K562 (cell line): Measurements from ENCODE around the gene SLC25A26. TPM values are rescaled to one million over a fixed set of nuclear protein-coding genes. Genes with fewer than 3 reads are reported as not detected.

ENCODE experiments used
- ATAC-seq: fragments of 200-7000 bp; cut with Tn5 transposase; 3 replicates; pipeline ENCODE4 v1.9.1; 2020; ENCODE audit warnings: moderate library complexity
- BruUV-seq: library from RNA; stranded (reverse); fragments of 400-500 nt; replicated peaks from 2 replicates; lab custom pipeline; 2021; lab: Mats Ljungman, UMichigan
- CTCF ChIA-PET: fragments of 300-600 bp; formaldehyde crosslinking; extraction: SDS; loops from one replicate; lab custom pipeline; 2021; ENCODE audit warnings: low intra/inter-chr PET ratio; lab: Yijun Ruan, JAX
- POLR2A ChIA-PET: fragments of 300-600, 350-650 bp; sonication (Branson Sonifier 250); formaldehyde crosslinking; extraction: SDS; loops from one replicate; lab custom pipeline; 2021; ENCODE audit warnings: antibody characterized with exemption, inconsistent platforms; lab: Yijun Ruan, JAX
- DNase-seq, 4 experiments: peaks; one replicate each; pipeline versions ENCODE4 v3.0.0 to v3.0.0-alpha.2; 2011 to 2018; ENCODE audit warnings: low spot score in 3 of 4, mixed read lengths in 3 of 4; ENCODE audit errors: extremely low read depth in 1 of 4
- FAIRE-seq: peaks from 2 replicates; lab custom pipeline; 2011; peaks lifted over from hg19 to GRCh38; lab: Jason Lieb, UNC
- H2AFZ ChIP-seq: 2 replicates; pipeline ENCODE4 v1.6.0; 2011; ENCODE audit warnings: low read depth, low read length, control low read depth, inconsistent platforms
- H3K27ac ChIP-seq: fragments of 200-600 bp; 3 replicates; pipeline ENCODE4 v1.8.0; 2011; ENCODE audit warnings: low read depth, mild to moderate bottlenecking, control low read depth, inconsistent platforms, low read length, moderate library complexity, mixed read lengths; ENCODE audit errors: extremely low read depth
- H3K27me3 ChIP-seq, 2 experiments: fragments of 300-600 bp in 1 of 2; 2 replicates in 1 of 2; 3 replicates in 1 of 2; pipeline versions ENCODE4 v1.6.0 to v1.8.0; 2011; ENCODE audit warnings: inconsistent platforms in 2 of 2, low read length in 2 of 2, mild to moderate bottlenecking in 1 of 2, mixed read lengths in 1 of 2, moderate library complexity in 1 of 2; ENCODE audit not compliant: control insufficient read depth in 2 of 2, insufficient read depth in 2 of 2
- H3K36me3 ChIP-seq: fragments of 300-600 bp; 3 replicates; pipeline ENCODE4 v1.8.0; 2011; ENCODE audit warnings: mild to moderate bottlenecking, low read length, inconsistent platforms; ENCODE audit not compliant: control insufficient read depth, insufficient read depth
- H3K4me1 ChIP-seq, 2 experiments: fragments of 200-600 bp in 1 of 2; replicated peaks in 1 of 2; 2 replicates in 1 of 2; 3 replicates in 1 of 2; pipeline versions ENCODE4 v1.5.1 to v1.8.0; 2011; ENCODE audit warnings: inconsistent platforms in 2 of 2, low read length in 2 of 2, mild to moderate bottlenecking in 1 of 2, mixed read lengths in 1 of 2, moderate library complexity in 1 of 2; ENCODE audit not compliant: control insufficient read depth in 2 of 2, insufficient read depth in 2 of 2
- H3K4me2 ChIP-seq: 2 replicates; pipeline ENCODE4 v1.6.1; 2011; ENCODE audit warnings: low read length, control low read depth, inconsistent platforms, mixed read lengths; ENCODE audit not compliant: insufficient read depth
- H3K4me3 ChIP-seq: fragments of 200-600 bp; sonication (generic), shearing (Covaris generic); 2 replicates; pipeline ENCODE4 v1.5.1; 2016; ENCODE audit warnings: control low read depth, inconsistent platforms
- H3K79me2 ChIP-seq: fragments of 200-600 bp; 3 replicates; pipeline ENCODE4 v1.8.0; 2011; ENCODE audit warnings: low read length, inconsistent platforms; ENCODE audit not compliant: control insufficient read depth, insufficient read depth
- H3K9ac ChIP-seq, 2 experiments: 2 replicates each; pipeline versions ENCODE4 v1.6.0 to v1.6.1; 2011; ENCODE audit warnings: low read depth in 2 of 2, low read length in 2 of 2, control low read depth in 1 of 2, inconsistent platforms in 1 of 2, mild to moderate bottlenecking in 1 of 2, mixed read lengths in 1 of 2; ENCODE audit not compliant: insufficient read depth in 1 of 2
- H3K9me1 ChIP-seq: one replicate; pipeline ENCODE4 v1.6.0; 2011; ENCODE audit warnings: inconsistent platforms, mild to moderate bottlenecking, low read length, moderate library complexity; ENCODE audit not compliant: control insufficient read depth, insufficient read depth
- H3K9me3 ChIP-seq: replicated peaks from 2 replicates; pipeline ENCODE4 v1.5.1; 2011; ENCODE audit warnings: low read depth, low read length, inconsistent platforms; ENCODE audit not compliant: control insufficient read depth, insufficient read depth
- H4K20me1 ChIP-seq: replicated peaks from 2 replicates; pipeline ENCODE4 v1.6.1; 2011; ENCODE audit warnings: low read length, inconsistent platforms, mixed read lengths; ENCODE audit not compliant: control insufficient read depth, insufficient read depth
- BRF2 ChIP-seq: IDR thresholded peaks from 3 replicates; pipeline ENCODE4 v1.6.1; 2011; ENCODE audit warnings: borderline replicate concordance, mild to moderate bottlenecking; ENCODE audit not compliant: insufficient read length, insufficient read depth
- CUX1 ChIP-seq: fragments of 200-800 bp; sonication (Bioruptor generic); IDR thresholded peaks from 2 replicates; pipeline ENCODE4 v1.6.1; 2016; ENCODE audit warnings: missing genetic modification characterization, missing compliant biosample characterization
- HDAC6 ChIP-seq: IDR thresholded peaks from 2 replicates; pipeline ENCODE4 v1.6.1; 2012; ENCODE audit warnings: low read depth, mild to moderate bottlenecking, control low read depth, inconsistent platforms, low read length, moderate library complexity
- SIN3A ChIP-seq, 2 experiments: fragments of 150-350 bp in 1 of 2; IDR thresholded peaks; 2 replicates each; pipeline ENCODE4 v1.6.1; 2011 to 2016; ENCODE audit warnings: borderline replicate concordance in 2 of 2, low read depth in 2 of 2, low read length in 2 of 2, mild to moderate bottlenecking in 2 of 2, moderate library complexity in 2 of 2; ENCODE audit not compliant: control insufficient read depth in 1 of 2
- SRSF1 ChIP-seq: fragments of 200-400 bp; formaldehyde crosslinking; IDR thresholded peaks from 2 replicates; pipeline ENCODE4 v1.6.1; 2017; ENCODE audit warnings: mild to moderate bottlenecking, low read depth, low read length, moderate library complexity
- USF2 ChIP-seq: sonication (generic); formaldehyde crosslinking; IDR thresholded peaks from 2 replicates; pipeline ENCODE4 v1.5.0; 2020; ENCODE audit warnings: missing genetic modification reagents
- ZBTB2 ChIP-seq: fragments of 450-650 bp; IDR thresholded peaks from 2 replicates; pipeline ENCODE4 v1.6.1; 2016; ENCODE audit warnings: antibody characterized with exemption
- ZNF655 ChIP-seq: fragments of 250-450 bp; sonication (Bioruptor Pico); IDR thresholded peaks from 2 replicates; pipeline ENCODE4 v1.5.0; 2021
- WGBS: fragments of 100-300 bp; shearing (Covaris generic); methylation state at CpG from one replicate; pipeline ENCODE4 v1.1.6; 2016; ENCODE audit warnings: low coverage, mixed read lengths; ENCODE audit not compliant: insufficient coverage; ENCODE audit errors: missing lambda C conversion rate; 5-methylcytosine and 5-hydroxymethylcytosine counted together
- in situ Hi-C: fragments of 300-500 bp; cut with MboI; formaldehyde crosslinking; loops from 4 replicates; pipeline ENCODE4 v1.15.0; 2018; ENCODE audit warnings: inconsistent platforms, mixed read lengths
- intact Hi-C: fragments of 100-400 bp; cut with micrococcal nuclease; formaldehyde crosslinking; loops from 2 replicates; pipeline ENCODE4 v1.14.2; 2022
- polyA plus RNA-seq, 8 experiments: library from polyadenylated mRNA; depleted of rRNA in 4 of 8; stranded (reverse) in 5 of 8; unstranded in 3 of 8; fragments of >200 nt; fragmentation: Nextera tagmentation in 2 of 8; fragmentation: Illumina TruSeq in 1 of 8; extraction: Ambion mirVana in 2 of 8; extraction: Trizol in 1 of 8; gene quantifications; 2 replicates each; pipeline versions ENCODE4 v1.2.1 to v1.2.3, GENCODE V29; 2011 to 2014; ENCODE audit warnings: inconsistent platforms in 1 of 8, missing spikeins in 1 of 8
- total RNA-seq, 7 experiments: library from RNA; depleted of rRNA in 6 of 7; stranded (reverse); fragments of >200 nt in 6 of 7; fragmentation: Illumina TruSeq in 2 of 7; extraction: Trizol in 2 of 7; gene quantifications; 2 replicates each; pipeline versions ENCODE4 v1.2.1 to v1.2.3, GENCODE V29; 2011 to 2021; ENCODE audit warnings: low replicate concordance in 1 of 7

Gene SLC25A26
- total and polyA plus RNA-seq, 9 of the 15 experiments (the other 6 are each of a cell fraction or from before 2014, with no cell fraction given) = 7.2 to 29.1 (median 12.6) TPM

- TF ChIP-seq CUX1 (CRISPR knock-in tag) (no peak), ZNF655 (CRISPR knock-in tag) (no peak)
These were observed 122.0 kb downstream of the SLC25A26 start (continued) for GRCh38 chr3:66342717-66343356.

GRCh38 chr3:66344391-66344811 is 123.6 kb downstream of the SLC25A26 start:
- no peak for FAIRE-seq
- in situ Hi-C loops (no loop called here), intact Hi-C loops (no loop called here)
- H2AFZ ChIP-seq = no peak overlapping the region
- DNase-seq = no peak
- H3K9ac ChIP-seq = no peak overlapping the region
- no peaks in the 10 kb centered on the region for H3K9me3 ChIP-seq
- POLR2A ChIA-PET = interaction anchor here (0.6 to 1.5 kb wide), 2 partner anchors 10 to 11 kb away, joined by 3 to 4 read pairs; no protein-coding TSS in a partner anchor
- no peaks in the 10 kb centered on the region for H3K27me3 ChIP-seq
- no peaks in the 10 kb centered on the region for H3K79me2 ChIP-seq
- H3K4me1 ChIP-seq = no peaks in the 10 kb centered on the region
- no peaks in the 10 kb centered on the region for H4K20me1 ChIP-seq
- no peaks in the 10 kb centered on the region for H3K36me3 ChIP-seq
- 55% methylated on average over 7 of the region's 9 CpGs for WGBS
- no TSS peak for BruUV-seq
- H3K27ac ChIP-seq = no peak overlapping the region
- H3K4me3 ChIP-seq = no peak overlapping the region
- no peak for ATAC-seq
- CTCF ChIA-PET = no interaction called here
- no peak overlapping the region for H3K4me2 ChIP-seq
- H3K9me1 ChIP-seq = no peaks in the 10 kb centered on the region
- TF ChIP-seq SRSF1 = no peak
- TF ChIP-seq BRF2 = no peak
- TF ChIP-seq ZBTB2 = no peak
- no peak for TF ChIP-seq SIN3A (IDR thresholded peaks at IDR 0.05; ENCODE audit: borderline replicate concordance in 2 of 2, control insufficient read depth in 1 of 2, low read depth in 2 of 2, low read length in 2 of 2)
- TF ChIP-seq HDAC6 = no peak
- TF ChIP-seq USF2 = no peak
